ENCODE results near the gene EXOC3.
A peak's percentile ranks its signal among the peaks of the same experiment; 100 is the strongest.
"Not testable (repeated sequence)": the region's sequence is repeated elsewhere in the genome, so short reads cannot be mapped to it uniquely, and the experiment has no call there.

Gene EXOC3

GRCh38 chr5:472076-472655 is 29.2 kb downstream of the EXOC3 start:
- peak; percentile 45 for DNase-seq
- peak overlapping the region; percentile 98 for H3K27ac ChIP-seq
- H3K4me3 ChIP-seq (ENCODE audit: low read depth, low read length) = peak overlapping the region; percentile 93
- TF ChIP-seq, protein P1, sequence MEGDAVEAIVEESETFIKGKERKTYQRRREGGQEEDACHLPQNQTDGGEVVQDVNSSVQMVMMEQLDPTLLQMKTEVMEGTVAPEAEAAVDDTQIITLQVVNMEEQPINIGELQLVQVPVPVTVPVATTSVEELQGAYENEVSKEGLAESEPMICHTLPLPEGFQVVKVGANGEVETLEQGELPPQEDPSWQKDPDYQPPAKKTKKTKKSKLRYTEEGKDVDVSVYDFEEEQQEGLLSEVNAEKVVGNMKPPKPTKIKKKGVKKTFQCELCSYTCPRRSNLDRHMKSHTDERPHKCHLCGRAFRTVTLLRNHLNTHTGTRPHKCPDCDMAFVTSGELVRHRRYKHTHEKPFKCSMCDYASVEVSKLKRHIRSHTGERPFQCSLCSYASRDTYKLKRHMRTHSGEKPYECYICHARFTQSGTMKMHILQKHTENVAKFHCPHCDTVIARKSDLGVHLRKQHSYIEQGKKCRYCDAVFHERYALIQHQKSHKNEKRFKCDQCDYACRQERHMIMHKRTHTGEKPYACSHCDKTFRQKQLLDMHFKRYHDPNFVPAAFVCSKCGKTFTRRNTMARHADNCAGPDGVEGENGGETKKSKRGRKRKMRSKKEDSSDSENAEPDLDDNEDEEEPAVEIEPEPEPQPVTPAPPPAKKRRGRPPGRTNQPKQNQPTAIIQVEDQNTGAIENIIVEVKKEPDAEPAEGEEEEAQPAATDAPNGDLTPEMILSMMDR (IDR thresholded peaks at IDR 0.05; ENCODE audit: low read depth, low read length) = no peak
- H3K27me3 ChIP-seq (ENCODE audit: insufficient read depth, low read depth, severe bottlenecking) = peaks cover 20% of the 10 kb centered on the region
- H3K9me3 ChIP-seq (ENCODE audit: severe bottlenecking) = no peaks in the 10 kb centered on the region
- peaks cover 34% of the 10 kb centered on the region for H3K36me3 ChIP-seq

- Histone ChIP-seq H3K4me3 (ENCODE audit: low read depth, low read length) (peak overlapping the region; percentile 93), H3K36me3 (peaks cover 36% of the 10 kb centered on the region), H3K27me3 (ENCODE audit: insufficient read depth, low read depth, severe bottlenecking) (peaks cover 24% of the 10 kb centered on the region), H3K27ac (peak overlapping the region; percentile 98), H3K9me3 (ENCODE audit: severe bottlenecking) (no peaks in the 10 kb centered on the region)
- TF ChIP-seq, protein P1 (IDR thresholded peaks at IDR 0.05; ENCODE audit: low read depth, low read length) = no peak
- peak; percentile 93 for DNase-seq
Measured at GRCh38 chr5:472656-473550, 29.9 kb downstream of the EXOC3 start.

DNA sequence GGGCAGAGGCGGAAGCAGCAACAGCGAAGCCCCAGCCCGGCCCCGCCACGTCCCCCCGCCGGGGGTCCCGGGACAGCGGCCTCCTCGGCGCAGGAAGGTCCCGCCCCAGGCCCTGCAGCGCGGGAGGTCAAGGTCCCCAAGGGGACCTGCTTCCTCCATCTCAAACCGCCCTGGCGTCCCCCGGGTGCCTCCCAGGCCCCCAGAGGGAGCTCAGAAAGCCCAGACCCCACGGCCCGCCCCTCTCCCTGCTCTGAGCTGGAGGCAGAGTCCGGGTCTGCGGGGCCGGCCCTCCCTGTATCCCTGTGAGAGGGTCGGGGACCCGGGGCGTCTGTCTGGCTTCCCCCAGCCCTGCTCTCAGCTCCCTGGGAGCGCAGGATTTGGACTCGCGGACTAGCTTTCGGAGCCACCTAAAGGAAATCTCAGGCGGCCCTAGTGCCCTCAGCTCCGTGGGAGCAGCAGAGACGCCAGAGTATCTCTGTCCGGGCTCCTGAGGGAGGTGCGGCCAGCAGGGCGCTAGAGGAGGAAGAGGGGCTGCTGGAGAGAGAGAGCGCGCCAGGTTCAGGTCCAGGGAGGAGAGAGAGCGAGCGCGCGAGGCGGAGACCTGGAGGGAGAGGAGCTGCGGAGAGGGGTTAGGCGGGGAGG is 30.7 kb downstream of the EXOC3 start:
- TF ChIP-seq, protein P1 (IDR thresholded peaks at IDR 0.05; ENCODE audit: low read depth, low read length) = no peak
- H3K36me3 ChIP-seq = peaks cover 36% of the 10 kb centered on the region
- peak overlapping the region; percentile 73 for H3K27ac ChIP-seq
- H3K27me3 ChIP-seq (ENCODE audit: insufficient read depth, low read depth, severe bottlenecking) = peaks cover 24% of the 10 kb centered on the region
- DNase-seq = peak; percentile 67
- H3K4me3 ChIP-seq (ENCODE audit: low read depth, low read length) = peak overlapping the region; percentile 69
- H3K9me3 ChIP-seq (ENCODE audit: severe bottlenecking) = no peaks in the 10 kb centered on the region

DNA sequence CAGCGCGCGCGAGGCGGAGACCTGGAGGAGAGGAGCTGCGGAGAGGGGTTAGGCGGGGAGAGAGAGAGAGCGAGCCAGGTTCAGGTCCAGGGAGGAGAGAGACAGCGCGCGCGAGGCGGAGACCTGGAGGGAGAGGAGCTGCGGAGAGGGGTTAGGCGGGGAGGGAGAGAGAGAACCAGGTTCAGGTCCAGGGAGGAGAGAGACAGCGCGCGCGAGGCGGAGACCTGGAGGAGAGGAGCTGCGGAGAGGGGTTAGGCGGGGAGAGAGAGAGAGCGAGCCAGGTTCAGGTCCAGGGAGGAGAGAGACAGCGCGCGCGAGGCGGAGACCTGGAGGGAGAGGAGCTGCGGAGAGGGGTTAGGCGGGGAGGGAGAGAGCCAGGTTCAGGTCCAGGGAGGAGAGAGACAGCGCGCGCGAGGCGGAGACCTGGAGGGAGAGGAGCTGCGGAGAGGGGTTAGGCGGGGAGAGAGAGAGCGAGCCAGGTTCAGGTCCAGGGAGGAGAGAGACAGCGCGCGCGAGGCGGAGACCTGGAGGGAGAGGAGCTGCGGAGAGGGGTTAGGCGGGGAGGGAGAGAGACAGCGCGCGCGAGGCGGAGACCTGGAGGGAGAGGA is 31.4 kb downstream of the EXOC3 start:
- DNase-seq = peak; percentile 6

DNA sequence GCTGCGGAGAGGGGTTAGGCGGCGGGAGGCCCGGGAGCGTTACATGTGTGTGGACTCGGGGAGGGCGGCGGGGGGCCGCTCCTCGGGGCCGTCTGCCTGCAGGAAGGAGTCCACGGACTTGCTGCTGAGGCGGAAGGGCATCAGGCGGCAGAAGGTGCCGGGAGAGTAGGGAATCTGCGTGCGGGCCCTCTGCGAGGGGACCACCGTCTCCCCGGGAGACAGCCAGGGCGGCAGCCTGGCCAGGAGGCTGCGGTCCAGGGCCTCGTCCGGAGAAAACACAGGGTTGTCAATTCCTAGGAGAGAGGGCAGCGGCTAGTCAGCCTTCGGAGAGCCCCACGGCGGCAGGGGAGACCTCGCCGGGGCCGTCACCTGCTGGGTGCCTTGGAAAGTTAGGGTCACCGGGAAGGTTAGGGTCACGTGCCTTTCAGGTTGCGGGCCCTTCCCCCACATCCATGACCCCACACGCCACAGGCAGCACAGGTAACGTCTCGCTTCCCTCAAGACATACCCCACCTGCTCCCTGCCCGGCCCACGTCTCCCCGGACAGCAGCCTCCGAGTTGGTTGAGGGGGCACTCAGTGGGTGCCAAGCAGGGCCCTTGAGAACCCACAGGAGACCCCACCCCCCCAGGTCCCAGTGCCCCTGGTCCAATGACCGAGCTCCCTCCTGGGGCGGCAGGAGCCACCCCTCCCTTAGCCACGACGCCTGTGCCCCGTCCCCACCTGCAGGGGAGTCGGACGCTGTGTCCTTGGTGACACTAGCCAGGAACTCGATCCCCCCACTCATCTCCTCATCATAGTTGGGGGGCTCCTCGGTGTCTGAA is 32.1 kb downstream of the EXOC3 start:
- Histone ChIP-seq H3K36me3 (peaks cover 30% of the 10 kb centered on the region), H3K27ac (no peak overlapping the region; the same call in 1 of the 2 replicates), H3K9me3 (ENCODE audit: severe bottlenecking) (no peaks in the 10 kb centered on the region), H3K27me3 (ENCODE audit: insufficient read depth, low read depth, severe bottlenecking) (peaks cover 24% of the 10 kb centered on the region), H3K4me3 (ENCODE audit: low read depth, low read length) (peak overlapping the region; percentile 69)
- TF ChIP-seq, protein P1 (IDR thresholded peaks at IDR 0.05; ENCODE audit: low read depth, low read length) = no peak
- peak; percentile 46 for DNase-seq

More for the DNA sequence above, 31.4 kb downstream of the EXOC3 start:
- peak overlapping the region; percentile 69 for H3K4me3 ChIP-seq (ENCODE audit: low read depth, low read length)
- not testable (repeated sequence) for H3K9me3 ChIP-seq (ENCODE audit: severe bottlenecking); H3K27ac ChIP-seq
- H3K36me3 ChIP-seq = peaks cover 35% of the 10 kb centered on the region
- H3K27me3 ChIP-seq (ENCODE audit: insufficient read depth, low read depth, severe bottlenecking) = peaks cover 24% of the 10 kb centered on the region

All from WERI-Rb-1 (cell line).